SJSA1 (cell line): Measurements from ENCODE around the gene NCSTN. TPM values are rescaled to one million over a fixed set of nuclear protein-coding genes. Genes with fewer than 3 reads are reported as not detected.
A peak's percentile ranks its signal among the peaks of the same experiment; 100 is the strongest.

ENCODE experiments used
- DNase-seq, 2 experiments: peaks; one replicate each; pipeline ENCODE4 v3.0.0-alpha.2; 2015 to 2020; ENCODE audit warnings: low spot score in 2 of 2, low read depth in 1 of 2
- H3K27ac ChIP-seq: fragments of 250-450 bp; sonication (Bioruptor Pico); 2 replicates; pipeline ENCODE4 v1.5.1; 2020; ENCODE audit warnings: mild to moderate bottlenecking, moderate library complexity
- H3K27me3 ChIP-seq: fragments of 250-450 bp; sonication (Bioruptor Pico); replicated peaks from 2 replicates; pipeline ENCODE4 v1.5.1; 2020; ENCODE audit warnings: mild to moderate bottlenecking, moderate library complexity
- H3K36me3 ChIP-seq: fragments of 250-450 bp; sonication (Bioruptor Pico); 2 replicates; pipeline ENCODE4 v1.5.1; 2020; ENCODE audit warnings: mild to moderate bottlenecking
- H3K4me1 ChIP-seq: fragments of 250-450 bp; sonication (Bioruptor Pico); replicated peaks from 2 replicates; pipeline ENCODE4 v1.6.1; 2021; ENCODE audit warnings: mild to moderate bottlenecking
- H3K4me3 ChIP-seq: fragments of 250-450 bp; sonication (Bioruptor Pico); 2 replicates; pipeline ENCODE4 v1.5.1; 2020; ENCODE audit warnings: mild to moderate bottlenecking
- H3K9me3 ChIP-seq: fragments of 250-450 bp; sonication (Bioruptor Pico); replicated peaks from 2 replicates; pipeline ENCODE4 v1.5.1; 2020; ENCODE audit warnings: mild to moderate bottlenecking
- total RNA-seq: library from RNA; depleted of rRNA; stranded (reverse); fragments of >200 nt; shearing (Covaris generic); gene quantifications from 2 replicates; pipeline ENCODE4 v1.2.3, GENCODE V29; 2014

Gene NCSTN
- total RNA-seq, 1 experiment from 2014 or later: 48.4 TPM

GRCh38 chr1:160358073-160358472 lies 14.9 kb downstream of the NCSTN start:
- Histone ChIP-seq H3K4me1 (no peaks in the 10 kb centered on the region), H3K27me3 (no peaks in the 10 kb centered on the region), H3K4me3 (no peak overlapping the region), H3K27ac (no peak overlapping the region), H3K9me3 (no peaks in the 10 kb centered on the region), H3K36me3 (peaks cover 75% of the 10 kb centered on the region)
- peak in 1 of 2 experiments; percentile 22 for DNase-seq

- Histone ChIP-seq H3K9me3 (no peaks in the 10 kb centered on the region), H3K4me1 (no peaks in the 10 kb centered on the region), H3K36me3 (peaks cover 61% of the 10 kb centered on the region), H3K4me3 (no peak overlapping the region), H3K27me3 (no peaks in the 10 kb centered on the region), H3K27ac (no peak overlapping the region)
- DNase-seq: no peak
These were observed 16.5 kb downstream of the NCSTN start for GRCh38 chr1:160359559-160360226.

DNA sequence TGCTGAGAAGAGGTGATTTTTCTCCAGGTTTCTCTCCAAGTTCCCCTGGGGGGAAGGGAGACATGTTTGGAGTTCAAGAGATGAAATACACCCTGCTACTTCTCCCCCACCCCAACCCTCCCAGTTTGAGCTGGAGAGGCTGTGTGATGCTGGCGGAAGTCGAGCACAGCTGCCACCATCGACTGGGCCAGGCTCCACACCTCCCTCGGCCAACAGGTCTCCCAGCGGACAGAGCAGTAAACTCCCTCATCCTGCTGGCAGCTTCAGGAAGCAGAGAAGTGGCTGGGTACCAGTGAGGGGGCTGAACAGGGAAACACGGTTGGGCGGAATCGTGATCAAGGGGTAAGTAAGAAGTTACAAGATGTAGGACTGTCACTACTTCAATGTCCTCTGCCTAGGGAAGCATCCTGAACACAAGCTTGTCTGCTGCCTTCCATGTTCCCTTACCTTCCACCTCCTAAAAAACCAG lies 17.1 kb downstream of the NCSTN start:
- H3K27ac ChIP-seq: no peak overlapping the region
- H3K9me3 ChIP-seq: no peaks in the 10 kb centered on the region
- H3K4me1 ChIP-seq: no peaks in the 10 kb centered on the region
- H3K4me3 ChIP-seq: no peak overlapping the region
- no peaks in the 10 kb centered on the region for H3K27me3 ChIP-seq
- H3K36me3 ChIP-seq: peaks cover 55% of the 10 kb centered on the region
- DNase-seq: peak in 1 of 2 experiments; percentile 38

GRCh38 chr1:160361199-160361598 lies 18.0 kb downstream of the NCSTN start:
- Histone ChIP-seq H3K27me3 (no peaks in the 10 kb centered on the region), H3K4me1 (no peaks in the 10 kb centered on the region), H3K9me3 (no peaks in the 10 kb centered on the region), H3K36me3 (peaks cover 46% of the 10 kb centered on the region), H3K4me3 (no peak overlapping the region), H3K27ac (no peak overlapping the region)
- DNase-seq: no peak

DNA sequence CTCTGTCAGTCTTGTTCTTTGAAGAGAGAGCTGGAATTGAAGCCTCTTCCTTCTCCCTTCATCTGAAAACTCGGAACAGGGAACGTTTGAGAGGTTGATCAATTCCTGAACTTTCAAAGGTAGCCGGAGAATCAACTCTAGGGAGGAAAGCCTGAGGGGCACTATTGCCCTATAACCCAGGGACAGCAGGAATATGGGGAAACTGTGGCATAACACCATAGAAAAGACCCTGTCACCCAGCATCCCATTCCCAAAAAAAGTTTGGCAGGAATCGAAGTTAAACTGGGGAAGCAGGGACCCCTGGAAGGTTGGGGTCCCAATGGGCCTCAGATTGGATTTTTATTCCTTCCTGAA lies 18.6 kb downstream of the NCSTN start:
- DNase-seq: no peak
- no peaks in the 10 kb centered on the region for H3K9me3 ChIP-seq
- no peak overlapping the region for H3K27ac ChIP-seq
- H3K27me3 ChIP-seq: no peaks in the 10 kb centered on the region
- H3K4me1 ChIP-seq: no peaks in the 10 kb centered on the region
- H3K4me3 ChIP-seq: no peak overlapping the region
- peaks cover 40% of the 10 kb centered on the region for H3K36me3 ChIP-seq

- Histone ChIP-seq H3K27me3 (no peaks in the 10 kb centered on the region), H3K27ac (no peak overlapping the region), H3K4me3 (no peak overlapping the region), H3K36me3 (peaks cover 34% of the 10 kb centered on the region), H3K9me3 (no peaks in the 10 kb centered on the region), H3K4me1 (no peaks in the 10 kb centered on the region)
- peak in 1 of 2 experiments; percentile 32 for DNase-seq
These were observed 19.2 kb downstream of the NCSTN start for GRCh38 chr1:160362168-160362957.

- DNase-seq: peak in 1 of 2 experiments; percentile 36
- Histone ChIP-seq H3K36me3 (peaks cover 27% of the 10 kb centered on the region), H3K4me3 (no peak overlapping the region), H3K9me3 (no peaks in the 10 kb centered on the region), H3K27ac (no peak overlapping the region), H3K27me3 (no peaks in the 10 kb centered on the region), H3K4me1 (no peaks in the 10 kb centered on the region)
These were observed 19.8 kb downstream of the NCSTN start for GRCh38 chr1:160363010-160363409.

DNA sequence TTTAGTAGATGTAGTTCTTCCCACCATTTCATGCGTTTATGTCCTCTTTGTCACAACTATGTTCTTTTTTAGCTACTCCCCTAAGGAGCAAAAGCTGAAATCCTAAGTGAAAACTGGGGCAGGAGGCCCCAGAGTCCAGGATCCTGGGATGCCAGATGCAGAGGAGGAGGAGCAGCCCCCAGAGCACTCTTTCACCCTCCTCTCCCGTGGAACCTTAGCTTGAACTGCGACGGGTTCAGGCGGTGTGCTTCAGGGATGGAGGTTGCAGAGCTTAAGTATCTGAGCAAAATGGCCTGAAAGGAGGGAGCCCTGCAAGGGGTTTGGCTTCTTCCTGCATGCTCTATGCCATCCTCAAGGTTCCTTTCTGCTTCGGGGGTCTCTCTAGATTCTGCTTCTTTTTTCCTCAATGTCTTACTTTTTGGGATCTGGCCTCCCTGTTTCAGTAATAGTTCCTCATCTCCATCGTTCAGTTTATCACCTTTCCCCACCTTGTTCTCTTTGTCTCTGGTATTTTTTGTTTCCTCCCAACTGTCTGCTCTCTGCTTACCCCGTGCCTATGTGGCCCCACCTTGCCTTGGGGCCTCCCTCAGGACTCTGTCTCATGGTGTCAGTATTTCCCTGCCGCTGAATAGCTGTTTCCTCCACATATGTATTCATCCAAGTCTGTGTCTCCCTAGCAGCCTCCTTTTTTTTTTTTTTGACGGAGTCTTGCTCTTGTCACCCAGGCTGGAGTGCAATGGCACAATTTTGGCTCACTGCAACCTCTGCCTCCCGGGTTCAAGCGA lies 21.0 kb downstream of the NCSTN start:
- Histone ChIP-seq H3K36me3 (peaks cover 19% of the 10 kb centered on the region), H3K9me3 (no peaks in the 10 kb centered on the region), H3K27ac (no peak overlapping the region), H3K4me1 (no peaks in the 10 kb centered on the region), H3K4me3 (no peak overlapping the region), H3K27me3 (no peaks in the 10 kb centered on the region)
- DNase-seq: peak in 1 of 2 experiments; percentile 22

GRCh38 chr1:160365325-160365724 lies 22.1 kb downstream of the NCSTN start:
- Histone ChIP-seq H3K27me3 (no peaks in the 10 kb centered on the region; the same call in 1 of the 2 replicates), H3K27ac (no peak overlapping the region), H3K4me1 (no peaks in the 10 kb centered on the region), H3K9me3 (no peaks in the 10 kb centered on the region), H3K4me3 (no peak overlapping the region), H3K36me3 (peaks cover 8% of the 10 kb centered on the region; the same call in 1 of the 2 replicates)
- peak in 1 of 2 experiments; percentile 21 for DNase-seq

DNA sequence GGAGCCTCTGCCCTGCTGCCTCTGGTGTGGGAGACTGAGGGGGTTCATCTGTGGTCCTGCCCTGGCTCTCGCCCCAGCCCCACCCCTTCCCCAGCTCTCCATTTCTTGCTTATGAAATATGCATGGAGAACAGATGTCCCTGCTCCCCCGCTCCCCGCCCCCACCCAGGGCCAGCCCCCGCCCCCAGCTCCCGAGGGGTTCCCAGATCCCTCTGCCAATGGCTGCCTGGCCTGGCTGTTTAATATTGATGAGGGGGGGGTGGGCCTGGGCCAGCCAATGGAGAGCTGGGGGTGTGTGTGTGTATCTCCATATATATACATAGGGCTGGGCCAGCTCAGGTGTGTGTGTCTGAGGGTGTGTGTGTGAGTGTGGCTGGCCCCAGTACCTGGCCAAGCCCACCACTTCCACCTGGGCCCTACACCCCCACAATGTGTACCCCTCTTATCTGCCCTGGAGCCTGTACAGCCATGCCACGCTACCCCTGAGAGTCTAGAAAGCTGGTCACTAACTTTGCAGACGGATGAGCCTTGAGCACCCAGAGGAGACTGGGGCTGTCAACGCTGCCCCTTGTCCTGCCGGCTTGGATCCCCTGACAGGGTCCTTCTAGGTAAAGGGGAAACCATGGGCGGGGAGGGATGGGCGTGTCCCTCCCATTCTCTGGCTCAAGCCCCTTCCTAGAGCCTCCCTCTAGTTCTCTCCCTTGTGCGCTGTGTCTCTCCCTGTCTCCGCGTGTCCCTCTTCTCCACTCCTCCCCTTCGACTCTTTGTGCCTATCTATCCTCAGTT lies 23.7 kb downstream of the NCSTN start, which contains the start of gene NHLH1:
NHLH1 (plus strand) TSS at position 341 of the 785 bp plus-strand sequence. CDS start 3,661 bp downstream, outside the sequence.
- Histone ChIP-seq H3K27ac (no peak within 1 kb of the TSS), H3K4me1 (no peaks in the 10 kb centered on the region), H3K27me3 (no peaks in the 10 kb centered on the region; the same call in 1 of the 2 replicates), H3K9me3 (no peaks in the 10 kb centered on the region), H3K4me3 (no peak within 1 kb of the TSS), H3K36me3 (no peaks in the 10 kb centered on the region)
- DNase-seq: peak in 1 of 2 experiments; percentile 38

DNA sequence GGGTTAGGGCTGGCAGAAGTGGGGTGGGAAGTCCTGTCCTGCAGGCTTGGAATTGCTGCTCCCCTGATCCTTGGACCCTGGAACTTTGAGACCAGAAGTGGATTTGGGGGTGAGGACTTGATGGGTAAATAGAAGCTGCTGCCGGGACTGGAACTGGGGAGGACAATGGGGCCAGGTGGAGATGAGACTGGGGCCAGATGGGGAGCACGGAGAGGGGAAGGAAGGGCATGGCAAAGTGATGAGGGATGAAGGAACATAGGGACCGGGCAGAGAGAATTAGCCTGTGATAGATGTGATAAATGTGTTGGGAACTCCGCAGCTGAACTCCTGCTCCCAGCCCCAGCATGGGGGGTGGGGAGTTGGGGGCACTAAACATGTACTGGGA lies 24.3 kb downstream of the NCSTN start:
- no peak overlapping the region for H3K27ac ChIP-seq
- no peaks in the 10 kb centered on the region; the same call in 1 of the 2 replicates for H3K27me3 ChIP-seq
- H3K4me1 ChIP-seq: no peaks in the 10 kb centered on the region
- H3K9me3 ChIP-seq: no peaks in the 10 kb centered on the region
- H3K4me3 ChIP-seq: no peak overlapping the region
- peak in 1 of 2 experiments; percentile 31 for DNase-seq
- H3K36me3 ChIP-seq: no peaks in the 10 kb centered on the region

DNA sequence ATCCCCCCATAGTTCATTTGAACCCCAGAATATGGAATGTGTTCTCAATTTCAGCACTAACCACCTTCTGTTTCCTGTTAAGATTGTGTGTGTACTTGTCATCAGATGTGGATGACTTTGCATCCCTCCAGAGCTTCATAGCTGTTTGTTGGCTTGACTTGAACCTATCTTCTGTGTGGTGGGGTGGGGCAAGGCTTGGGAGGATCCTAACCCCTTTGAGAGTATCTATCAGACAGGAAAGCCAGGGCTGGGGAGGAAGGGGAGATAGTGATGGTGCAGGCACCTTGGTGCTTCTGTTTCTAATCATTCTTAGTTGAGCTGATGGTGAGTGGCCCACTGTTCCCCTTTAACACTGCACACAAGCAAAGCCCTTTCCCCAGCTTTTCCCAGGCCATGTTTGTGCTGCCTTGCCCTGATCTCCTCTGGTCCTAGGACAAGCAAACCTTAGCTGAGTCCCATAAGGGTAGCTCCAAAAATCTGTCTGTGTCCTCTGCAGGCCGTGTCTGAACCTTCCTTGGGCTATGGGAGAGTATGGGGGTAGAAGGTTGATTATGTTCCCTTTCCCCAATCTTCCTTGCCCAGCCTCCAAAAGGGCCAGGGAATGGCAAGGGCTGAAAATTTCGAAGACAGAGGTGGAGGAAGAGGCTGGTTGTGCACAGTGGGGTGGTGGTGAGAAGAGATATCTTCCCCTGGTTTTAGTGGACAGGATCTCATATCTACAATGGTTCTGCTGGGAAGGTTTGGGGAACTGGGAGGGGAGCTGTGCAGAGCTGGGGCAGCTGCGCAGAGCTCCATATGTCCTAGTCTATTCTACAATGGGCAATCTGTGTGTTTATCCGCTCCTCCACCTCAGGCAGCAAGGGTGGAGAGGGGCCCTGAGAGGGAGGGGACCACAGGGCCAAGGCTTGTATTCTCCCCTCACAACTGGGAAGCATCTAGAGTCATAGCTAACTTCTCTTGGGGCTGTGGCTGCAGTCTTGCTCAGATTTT lies 25.0 kb downstream of the NCSTN start:
- DNase-seq: peak in 1 of 2 experiments; percentile 23
- Histone ChIP-seq H3K4me3 (no peak overlapping the region), H3K36me3 (no peaks in the 10 kb centered on the region), H3K27me3 (no peaks in the 10 kb centered on the region; the same call in 1 of the 2 replicates), H3K27ac (no peak overlapping the region), H3K4me1 (no peaks in the 10 kb centered on the region), H3K9me3 (no peaks in the 10 kb centered on the region)
